ENCODE measurements around the gene CPM. TPM values are rescaled to one million over a fixed set of nuclear protein-coding genes. Genes with fewer than 3 reads are reported as not detected.

Gene CPM
- total RNA-seq, 1 donor: 3.6 TPM

DNA sequence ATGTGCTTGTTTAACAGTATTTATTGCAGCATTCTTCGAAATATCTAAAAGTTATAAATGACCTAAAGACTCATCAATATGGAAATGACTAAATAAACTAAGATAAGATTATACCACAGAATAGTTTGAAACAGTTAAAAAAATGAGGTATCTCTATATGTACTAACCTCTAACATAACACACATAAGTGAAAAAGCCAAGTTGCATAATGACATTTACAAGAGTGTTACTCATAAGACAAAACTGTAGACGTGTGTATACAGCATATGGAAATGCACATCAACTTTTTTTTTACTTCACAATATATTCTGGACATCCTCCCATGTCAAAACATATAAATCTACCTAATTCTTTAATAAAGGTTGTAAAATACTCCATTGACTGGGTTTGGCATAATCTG lies 22.8 kb downstream of the CPM start:
- Histone ChIP-seq H3K36me3 (ENCODE audit: insufficient read depth, low read length) (no peaks in the 10 kb centered on the region), H3K4me3 (ENCODE audit: insufficient read depth, low read length) (no peak overlapping the region), H3K79me2 (ENCODE audit: insufficient read depth, low read length) (no peaks in the 10 kb centered on the region), H3K27me3 (ENCODE audit: insufficient read depth, low read length) (no peaks in the 10 kb centered on the region), H3K27ac (ENCODE audit: low read depth, low read length) (no peak overlapping the region), H3K9me3 (ENCODE audit: low read depth, low read length) (no peaks in the 10 kb centered on the region), H4K20me1 (ENCODE audit: insufficient read depth, low read length) (no peaks in the 10 kb centered on the region), H3K4me1 (ENCODE audit: insufficient read depth, low read length) (peaks cover 16% of the 10 kb centered on the region), H3K4me2 (ENCODE audit: insufficient read depth, low read length) (no peak overlapping the region), H2AFZ (ENCODE audit: low read length) (no peak overlapping the region)
- no peak for DNase-seq (ENCODE audit: insufficient read length, low spot score, missing footprints)
- no peak for TF ChIP-seq CTCF (IDR thresholded peaks at IDR 0.05; ENCODE audit: extremely low read depth, low read depth, low read length)

- H3K4me1 ChIP-seq (ENCODE audit: insufficient read depth, low read length): no peaks in the 10 kb centered on the region
- no peak overlapping the region for H3K4me3 ChIP-seq (ENCODE audit: insufficient read depth, low read length)
- TF ChIP-seq CTCF (IDR thresholded peaks at IDR 0.05; ENCODE audit: extremely low read depth, low read depth, low read length): no peak
- no peak for DNase-seq (ENCODE audit: insufficient read length, low spot score, missing footprints)
- no peaks in the 10 kb centered on the region for H3K36me3 ChIP-seq (ENCODE audit: insufficient read depth, low read length)
- no peak overlapping the region for H3K4me2 ChIP-seq (ENCODE audit: insufficient read depth, low read length)
- H4K20me1 ChIP-seq (ENCODE audit: insufficient read depth, low read length): no peaks in the 10 kb centered on the region
- H3K79me2 ChIP-seq (ENCODE audit: insufficient read depth, low read length): no peaks in the 10 kb centered on the region
- no peaks in the 10 kb centered on the region for H3K27me3 ChIP-seq (ENCODE audit: insufficient read depth, low read length)
- H2AFZ ChIP-seq (ENCODE audit: low read length): no peak overlapping the region
- no peaks in the 10 kb centered on the region for H3K9me3 ChIP-seq (ENCODE audit: low read depth, low read length)
- H3K27ac ChIP-seq (ENCODE audit: low read depth, low read length): no peak overlapping the region
These were observed 24.9 kb downstream of the CPM start for GRCh38 chr12:68908076-68908475.

GRCh38 chr12:68905733-68906132 lies 27.2 kb downstream of the CPM start:
- Histone ChIP-seq H3K27ac (ENCODE audit: low read depth, low read length) (no peak overlapping the region), H3K36me3 (ENCODE audit: insufficient read depth, low read length) (no peaks in the 10 kb centered on the region), H3K79me2 (ENCODE audit: insufficient read depth, low read length) (no peaks in the 10 kb centered on the region), H4K20me1 (ENCODE audit: insufficient read depth, low read length) (no peaks in the 10 kb centered on the region), H3K27me3 (ENCODE audit: insufficient read depth, low read length) (no peaks in the 10 kb centered on the region), H3K9me3 (ENCODE audit: low read depth, low read length) (no peaks in the 10 kb centered on the region), H3K4me2 (ENCODE audit: insufficient read depth, low read length) (no peak overlapping the region), H3K4me1 (ENCODE audit: insufficient read depth, low read length) (no peaks in the 10 kb centered on the region), H3K4me3 (ENCODE audit: insufficient read depth, low read length) (no peak overlapping the region), H2AFZ (ENCODE audit: low read length) (no peak overlapping the region)
- TF ChIP-seq CTCF (IDR thresholded peaks at IDR 0.05; ENCODE audit: extremely low read depth, low read depth, low read length): no peak
- DNase-seq (ENCODE audit: insufficient read length, low spot score, missing footprints): no peak

DNA sequence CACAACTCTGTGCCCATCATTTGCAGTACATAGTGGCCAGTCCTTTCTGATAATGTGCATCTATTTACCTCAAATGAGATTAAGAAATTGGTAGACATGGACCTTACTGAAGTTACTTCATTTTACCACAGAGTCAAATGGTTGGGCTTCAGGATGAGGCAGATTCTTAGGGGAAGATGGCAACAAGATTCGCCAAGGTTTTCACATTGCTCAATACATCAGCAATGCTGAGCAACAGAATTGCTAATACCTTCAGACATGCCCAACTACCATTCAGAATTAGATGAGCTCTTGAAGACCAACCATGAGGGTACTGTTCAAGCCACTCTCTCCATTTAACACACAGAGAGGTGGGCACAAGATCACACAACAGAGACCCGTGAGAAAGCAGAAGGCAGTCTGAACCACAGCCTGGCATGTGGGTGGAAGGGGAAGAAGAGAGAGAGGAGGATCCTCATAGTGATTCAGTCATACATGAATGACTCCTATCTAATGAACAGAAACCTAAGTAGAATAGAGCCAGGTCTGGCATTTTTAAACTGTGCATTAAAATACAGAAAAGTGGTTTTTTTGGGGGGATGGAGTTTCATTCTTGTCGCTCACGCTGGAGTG lies 28.5 kb downstream of the CPM start:
- no peak overlapping the region for H3K27ac ChIP-seq (ENCODE audit: low read depth, low read length)
- no peaks in the 10 kb centered on the region for H3K27me3 ChIP-seq (ENCODE audit: insufficient read depth, low read length)
- no peaks in the 10 kb centered on the region for H3K9me3 ChIP-seq (ENCODE audit: low read depth, low read length)
- no peak for DNase-seq (ENCODE audit: insufficient read length, low spot score, missing footprints)
- no peaks in the 10 kb centered on the region for H4K20me1 ChIP-seq (ENCODE audit: insufficient read depth, low read length)
- TF ChIP-seq CTCF (IDR thresholded peaks at IDR 0.05; ENCODE audit: extremely low read depth, low read depth, low read length): no peak
- no peaks in the 10 kb centered on the region for H3K36me3 ChIP-seq (ENCODE audit: insufficient read depth, low read length)
- H3K4me3 ChIP-seq (ENCODE audit: insufficient read depth, low read length): no peak overlapping the region
- peaks cover 3% of the 10 kb centered on the region for H3K4me1 ChIP-seq (ENCODE audit: insufficient read depth, low read length)
- no peak overlapping the region for H2AFZ ChIP-seq (ENCODE audit: low read length)
- no peaks in the 10 kb centered on the region for H3K79me2 ChIP-seq (ENCODE audit: insufficient read depth, low read length)
- no peak overlapping the region for H3K4me2 ChIP-seq (ENCODE audit: insufficient read depth, low read length)

Data from osteoblast (primary cell).